ENCODE data around the gene IDH3G.

Gene IDH3G

DNA sequence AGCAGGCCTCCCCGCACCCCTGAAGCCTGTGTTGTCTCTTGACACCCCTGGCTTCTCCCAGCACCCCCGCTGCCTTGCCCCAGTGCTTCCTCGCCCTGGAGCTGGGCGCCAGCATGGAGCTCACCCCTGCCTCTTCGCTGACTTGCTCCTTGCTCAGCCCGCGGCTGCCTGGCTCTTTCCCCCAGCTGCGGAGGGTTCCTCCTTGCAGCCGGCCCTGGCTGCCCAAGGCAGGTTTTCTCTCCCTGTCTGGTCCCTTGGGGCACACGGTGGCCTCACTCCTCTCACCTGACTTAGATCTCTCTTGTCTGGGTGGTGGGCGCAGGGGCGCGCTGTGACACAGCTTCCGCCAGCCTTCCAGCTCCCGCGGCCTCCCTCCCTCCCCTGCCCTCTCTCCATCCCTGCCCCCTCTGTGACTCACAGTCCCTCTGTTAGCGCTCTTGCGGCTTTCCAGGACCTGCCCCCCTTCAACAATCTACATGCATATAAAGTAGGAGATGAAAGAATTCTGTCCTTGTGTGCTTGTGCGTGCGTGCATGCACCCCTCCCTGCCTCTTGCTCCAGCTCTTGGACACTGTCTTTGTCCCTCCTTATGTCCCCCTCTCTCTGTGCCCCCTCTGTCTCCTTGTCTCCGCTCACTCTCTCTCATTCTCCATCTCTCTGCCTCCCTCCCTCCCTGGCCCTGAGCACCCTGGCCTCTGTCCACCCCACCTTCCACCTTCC is 27.9 kb downstream of the IDH3G start:
- Histone ChIP-seq H3K4me3 (ENCODE audit: low read depth, low read length) (peak overlapping the region; percentile 30), H3K4me1 (ENCODE audit: control insufficient read depth, insufficient read depth, low read length) (0 out of 2 replicates have a peak, but pooled peaks cover 3% of the 10 kb centered on the region), H3K27ac (ENCODE audit: extremely low read depth, low read depth, low read length) (peak overlapping the region; percentile 7; the same call in 1 of the 2 replicates), H3K36me3 (ENCODE audit: control insufficient read depth in 2 of 2, insufficient read depth in 1 of 2, low read length in 2 of 2) (no peaks in the 10 kb centered on the region), H3K9me3 (ENCODE audit: control insufficient read depth, insufficient read depth, low read depth, low read length) (no peaks in the 10 kb centered on the region)
- POLR2A ChIA-PET = interaction anchor here (0.5 to 1.7 kb wide), 8 partner anchors 16 to 204 kb away, joined by 3 to 12 read pairs (median 4); partner anchors contain the start of genes IDH3G, SRPK3 and SSR4
- CTCF ChIA-PET = interaction anchor here (0.6 to 6.5 kb wide), 7 partner anchors 13 to 227 kb away, joined by 3 to 63 read pairs (median 3); no protein-coding TSS in a partner anchor
- peak; percentile 40; the same call in 1 of the 2 replicates for TF ChIP-seq KLF1 (tag by site-specific recombination; IDR thresholded peaks at IDR 0.05)
- TF ChIP-seq KLF9 (tag by site-specific recombination; IDR thresholded peaks at IDR 0.05; ENCODE audit: low read depth) = peak; percentile 34; the same call in 1 of the 2 replicates
- TF ChIP-seq SP7 (tag by site-specific recombination; IDR thresholded peaks at IDR 0.05) = 0 out of 2 replicates have a peak, but pooled peaks have one; percentile 50
- no peak for TF ChIP-seq ZNF404 (tag by site-specific recombination; IDR thresholded peaks at IDR 0.05)
- no peak for TF ChIP-seq ZNF239 (tag by site-specific recombination; IDR thresholded peaks at IDR 0.05)
- TF ChIP-seq ZNF184 (tag by site-specific recombination; IDR thresholded peaks at IDR 0.05) = no peak
- TF ChIP-seq, protein P1, sequence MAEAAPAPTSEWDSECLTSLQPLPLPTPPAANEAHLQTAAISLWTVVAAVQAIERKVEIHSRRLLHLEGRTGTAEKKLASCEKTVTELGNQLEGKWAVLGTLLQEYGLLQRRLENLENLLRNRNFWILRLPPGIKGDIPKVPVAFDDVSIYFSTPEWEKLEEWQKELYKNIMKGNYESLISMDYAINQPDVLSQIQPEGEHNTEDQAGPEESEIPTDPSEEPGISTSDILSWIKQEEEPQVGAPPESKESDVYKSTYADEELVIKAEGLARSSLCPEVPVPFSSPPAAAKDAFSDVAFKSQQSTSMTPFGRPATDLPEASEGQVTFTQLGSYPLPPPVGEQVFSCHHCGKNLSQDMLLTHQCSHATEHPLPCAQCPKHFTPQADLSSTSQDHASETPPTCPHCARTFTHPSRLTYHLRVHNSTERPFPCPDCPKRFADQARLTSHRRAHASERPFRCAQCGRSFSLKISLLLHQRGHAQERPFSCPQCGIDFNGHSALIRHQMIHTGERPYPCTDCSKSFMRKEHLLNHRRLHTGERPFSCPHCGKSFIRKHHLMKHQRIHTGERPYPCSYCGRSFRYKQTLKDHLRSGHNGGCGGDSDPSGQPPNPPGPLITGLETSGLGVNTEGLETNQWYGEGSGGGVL (tag by site-specific recombination; IDR thresholded peaks at IDR 0.05) = peak; percentile 95
- TF ChIP-seq, protein P2, sequence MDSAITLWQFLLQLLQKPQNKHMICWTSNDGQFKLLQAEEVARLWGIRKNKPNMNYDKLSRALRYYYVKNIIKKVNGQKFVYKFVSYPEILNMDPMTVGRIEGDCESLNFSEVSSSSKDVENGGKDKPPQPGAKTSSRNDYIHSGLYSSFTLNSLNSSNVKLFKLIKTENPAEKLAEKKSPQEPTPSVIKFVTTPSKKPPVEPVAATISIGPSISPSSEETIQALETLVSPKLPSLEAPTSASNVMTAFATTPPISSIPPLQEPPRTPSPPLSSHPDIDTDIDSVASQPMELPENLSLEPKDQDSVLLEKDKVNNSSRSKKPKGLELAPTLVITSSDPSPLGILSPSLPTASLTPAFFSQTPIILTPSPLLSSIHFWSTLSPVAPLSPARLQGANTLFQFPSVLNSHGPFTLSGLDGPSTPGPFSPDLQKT (IDR thresholded peaks at IDR 0.05; ENCODE audit: borderline replicate concordance, low read depth, low read length) = no peak
- no peak for TF ChIP-seq ZNF19 (tag by site-specific recombination; IDR thresholded peaks at IDR 0.05; ENCODE audit: low read depth)
- TF ChIP-seq ZNF121 (tag by site-specific recombination; IDR thresholded peaks at IDR 0.05) = no peak
- no peak for TF ChIP-seq ZNF664 (tag by site-specific recombination; IDR thresholded peaks at IDR 0.05)
- TF ChIP-seq ZNF623 (tag by site-specific recombination; IDR thresholded peaks at IDR 0.05) = no peak
- TF ChIP-seq ZFHX2 (tag by site-specific recombination; conservative IDR thresholded peaks at IDR 0.05) = peak; percentile 38
- TF ChIP-seq ZNF837 (tag by site-specific recombination; IDR thresholded peaks at IDR 0.05) = no peak
- no peak for TF ChIP-seq ZNF223 (tag by site-specific recombination; IDR thresholded peaks at IDR 0.05)
- TF ChIP-seq ZNF624 (tag by site-specific recombination; IDR thresholded peaks at IDR 0.05) = no peak
- TF ChIP-seq ZNF202 (tag by site-specific recombination; IDR thresholded peaks at IDR 0.05; ENCODE audit: borderline replicate concordance) = no peak
- TF ChIP-seq, protein P3, sequence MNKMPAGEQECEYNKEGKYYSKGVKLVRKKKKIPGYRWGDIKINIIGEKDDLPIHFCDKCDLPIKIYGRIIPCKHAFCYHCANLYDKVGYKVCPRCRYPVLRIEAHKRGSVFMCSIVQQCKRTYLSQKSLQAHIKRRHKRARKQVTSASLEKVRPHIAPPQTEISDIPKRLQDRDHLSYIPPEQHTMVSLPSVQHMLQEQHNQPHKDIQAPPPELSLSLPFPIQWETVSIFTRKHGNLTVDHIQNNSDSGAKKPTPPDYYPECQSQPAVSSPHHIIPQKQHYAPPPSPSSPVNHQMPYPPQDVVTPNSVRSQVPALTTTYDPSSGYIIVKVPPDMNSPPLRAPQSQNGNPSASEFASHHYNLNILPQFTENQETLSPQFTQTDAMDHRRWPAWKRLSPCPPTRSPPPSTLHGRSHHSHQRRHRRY (tag by site-specific recombination; IDR thresholded peaks at IDR 0.05) = no peak
- TF ChIP-seq ZNF2 (tag by site-specific recombination; IDR thresholded peaks at IDR 0.05) = 0 out of 2 replicates have a peak, but pooled peaks have one; percentile 30
- TF ChIP-seq TRIM28 (IDR thresholded peaks at IDR 0.05; ENCODE audit: borderline replicate concordance, low read length) = no peak
- no peak for TF ChIP-seq GLI2 (tag by site-specific recombination; IDR thresholded peaks at IDR 0.05; ENCODE audit: borderline replicate concordance, low read depth)
- TF ChIP-seq BCL11A (tag by site-specific recombination; IDR thresholded peaks at IDR 0.05; ENCODE audit: low read depth) = peak; percentile 59; the same call in 1 of the 2 replicates
- TF ChIP-seq ZXDB (tag by site-specific recombination; IDR thresholded peaks at IDR 0.05) = no peak
- TF ChIP-seq ZNF132 (tag by site-specific recombination; IDR thresholded peaks at IDR 0.05; ENCODE audit: borderline replicate concordance) = no peak
- TF ChIP-seq, protein P4, sequence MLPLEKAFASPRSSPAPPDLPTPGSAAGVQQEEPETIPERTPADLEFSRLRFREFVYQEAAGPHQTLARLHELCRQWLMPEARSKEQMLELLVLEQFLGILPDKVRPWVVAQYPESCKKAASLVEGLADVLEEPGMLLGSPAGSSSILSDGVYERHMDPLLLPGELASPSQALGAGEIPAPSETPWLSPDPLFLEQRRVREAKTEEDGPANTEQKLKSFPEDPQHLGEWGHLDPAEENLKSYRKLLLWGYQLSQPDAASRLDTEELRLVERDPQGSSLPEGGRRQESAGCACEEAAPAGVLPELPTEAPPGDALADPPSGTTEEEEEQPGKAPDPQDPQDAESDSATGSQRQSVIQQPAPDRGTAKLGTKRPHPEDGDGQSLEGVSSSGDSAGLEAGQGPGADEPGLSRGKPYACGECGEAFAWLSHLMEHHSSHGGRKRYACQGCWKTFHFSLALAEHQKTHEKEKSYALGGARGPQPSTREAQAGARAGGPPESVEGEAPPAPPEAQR (tag by site-specific recombination; IDR thresholded peaks at IDR 0.05) = no peak
- peak; percentile 39; the same call in 1 of the 2 replicates for TF ChIP-seq ZNF629 (tag by site-specific recombination; IDR thresholded peaks at IDR 0.05)
- no peak for TF ChIP-seq ZNF23 (tag by site-specific recombination; IDR thresholded peaks at IDR 0.05; ENCODE audit: borderline replicate concordance)
- TF ChIP-seq SP2 (tag by site-specific recombination; IDR thresholded peaks at IDR 0.05) = peak; percentile 38; the same call in 1 of the 2 replicates
- TF ChIP-seq, protein P5, sequence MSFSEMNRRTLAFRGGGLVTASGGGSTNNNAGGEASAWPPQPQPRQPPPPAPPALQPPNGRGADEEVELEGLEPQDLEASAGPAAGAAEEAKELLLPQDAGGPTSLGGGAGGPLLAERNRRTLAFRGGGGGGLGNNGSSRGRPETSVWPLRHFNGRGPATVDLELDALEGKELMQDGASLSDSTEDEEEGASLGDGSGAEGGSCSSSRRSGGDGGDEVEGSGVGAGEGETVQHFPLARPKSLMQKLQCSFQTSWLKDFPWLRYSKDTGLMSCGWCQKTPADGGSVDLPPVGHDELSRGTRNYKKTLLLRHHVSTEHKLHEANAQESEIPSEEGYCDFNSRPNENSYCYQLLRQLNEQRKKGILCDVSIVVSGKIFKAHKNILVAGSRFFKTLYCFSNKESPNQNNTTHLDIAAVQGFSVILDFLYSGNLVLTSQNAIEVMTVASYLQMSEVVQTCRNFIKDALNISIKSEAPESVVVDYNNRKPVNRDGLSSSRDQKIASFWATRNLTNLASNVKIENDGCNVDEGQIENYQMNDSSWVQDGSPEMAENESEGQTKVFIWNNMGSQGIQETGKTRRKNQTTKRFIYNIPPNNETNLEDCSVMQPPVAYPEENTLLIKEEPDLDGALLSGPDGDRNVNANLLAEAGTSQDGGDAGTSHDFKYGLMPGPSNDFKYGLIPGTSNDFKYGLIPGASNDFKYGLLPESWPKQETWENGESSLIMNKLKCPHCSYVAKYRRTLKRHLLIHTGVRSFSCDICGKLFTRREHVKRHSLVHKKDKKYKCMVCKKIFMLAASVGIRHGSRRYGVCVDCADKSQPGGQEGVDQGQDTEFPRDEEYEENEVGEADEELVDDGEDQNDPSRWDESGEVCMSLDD (tag by site-specific recombination; IDR thresholded peaks at IDR 0.05) = peak; percentile 54; the same call in 1 of the 2 replicates
- no peak for TF ChIP-seq RBAK (tag by site-specific recombination; IDR thresholded peaks at IDR 0.05)

All from HEK293 (cell line).